HG02571 (cell line): ENCODE results near the gene STAT5A.
"Not testable (repeated sequence)": the region's sequence is repeated elsewhere in the genome, so short reads cannot be mapped to it uniquely, and the experiment has no call there.

Source experiments
- ATAC-seq: cut with Tn5 transposase; IDR thresholded peaks from one replicate; pipeline ENCODE4 v1.9.1; 2021; ENCODE audit warnings: mild to moderate bottlenecking, moderate library complexity; ENCODE audit not compliant: unreplicated experiment

Gene STAT5A

GRCh38 chr17:42305031-42305330 is 16.7 kb downstream of the STAT5A start:
- not testable (repeated sequence) for ATAC-seq

- no peak for ATAC-seq
Observed at GRCh38 chr17:42305543-42306384, 17.5 kb downstream of the STAT5A start.

GRCh38 chr17:42306385-42306667 is 18.0 kb downstream of the STAT5A start:
- no peak for ATAC-seq

- no peak for ATAC-seq
Observed at GRCh38 chr17:42307362-42307927, 19.1 kb downstream of the STAT5A start.

- ATAC-seq = no peak
Observed at GRCh38 chr17:42308446-42308845, 20.1 kb downstream of the STAT5A start.

- ATAC-seq = no peak
Observed at GRCh38 chr17:42309142-42309541, 20.8 kb downstream of the STAT5A start.

- ATAC-seq = no peak
Observed at GRCh38 chr17:42309986-42310786, 21.9 kb downstream of the STAT5A start.

- no peak for ATAC-seq
Observed at GRCh38 chr17:42310787-42311215, 22.5 kb downstream of the STAT5A start.

GRCh38 chr17:42311240-42312034 is 23.1 kb downstream of the STAT5A start:
- no peak for ATAC-seq

GRCh38 chr17:42312035-42312284 is 23.7 kb downstream of the STAT5A start:
- ATAC-seq = no peak

GRCh38 chr17:42312285-42313130 is 24.2 kb downstream of the STAT5A start:
- ATAC-seq = no peak

GRCh38 chr17:42313389-42313772 is 25.1 kb downstream of the STAT5A start:
- no peak for ATAC-seq

- ATAC-seq = no peak
Observed at GRCh38 chr17:42313773-42314566, 25.7 kb downstream of the STAT5A start.

GRCh38 chr17:42315402-42316156 is 27.3 kb downstream of the STAT5A start:
- ATAC-seq = no peak

- ATAC-seq = no peak
Observed at GRCh38 chr17:42316755-42317154, 28.5 kb downstream of the STAT5A start.

GRCh38 chr17:42317266-42317845 is 29.1 kb downstream of the STAT5A start:
- no peak for ATAC-seq

- ATAC-seq = not testable (repeated sequence)
Observed at GRCh38 chr17:42317967-42318366, 29.7 kb downstream of the STAT5A start.

GRCh38 chr17:42321555-42321954 is 33.3 kb downstream of the STAT5A start:
- ATAC-seq = no peak
